Measurements from ENCODE around the gene BLID. TPM values are rescaled to one million over a fixed set of nuclear protein-coding genes. Genes with fewer than 3 reads are reported as not detected.

The BLID gene
- total RNA-seq, 1 experiment from 2014 or later: not detected

- ChIA-PET POLR2A (no interaction called here), CTCF (interaction anchor here (0.6 kb wide), 1 partner anchor 290 kb away, joined by 3 read pairs; no protein-coding TSS in a partner anchor)
- Histone ChIP-seq H3K9me3 (no peaks in the 10 kb centered on the region), H3K36me3 (ENCODE audit: control insufficient read depth, insufficient read depth, low read length) (no peaks in the 10 kb centered on the region), H3K27me3 (replicated peaks; ENCODE audit: control insufficient read depth, insufficient read depth, low read length) (peaks cover 1% of the 10 kb centered on the region; the same call in 1 of the 2 replicates), H3K4me1 (no peaks in the 10 kb centered on the region), H3K4me3 (ENCODE audit: low read depth, low read length) (no peak overlapping the region)
- DNase-seq: no peak
- Mint-ChIP-seq H3K9me3 (ENCODE audit: unreplicated experiment) (no peaks in the 10 kb centered on the region), H3K27me3 (ENCODE audit: insufficient read depth, unreplicated experiment) (peaks cover 33% of the 10 kb centered on the region), H3K4me1 (ENCODE audit: low read depth, unreplicated experiment) (no peaks in the 10 kb centered on the region), H3K27ac (ENCODE audit: unreplicated experiment) (no peak overlapping the region), H3K36me3 (ENCODE audit: insufficient read depth, unreplicated experiment) (no peaks in the 10 kb centered on the region), H3K4me3 (ENCODE audit: unreplicated experiment) (no peak overlapping the region)
- BruUV-seq (replicated peaks): no TSS peak
- TF ChIP-seq CTCF (IDR thresholded peaks at IDR 0.05; ENCODE audit: insufficient read depth in 1 of 2, low read depth in 1 of 2, low read length in 1 of 2, severe bottlenecking in 1 of 2, unreplicated experiment in 1 of 2): no peak
- intact Hi-C loops (cut with micrococcal nuclease; ENCODE audit: unreplicated experiment): no loop called here
Observed at GRCh38 chr11:122160841-122161590, 45.0 kb upstream of the BLID start.

- no TSS peak for BruUV-seq (replicated peaks)
- Histone ChIP-seq H3K9me3 (no peaks in the 10 kb centered on the region), H3K4me3 (ENCODE audit: low read depth, low read length) (no peak overlapping the region), H3K27me3 (replicated peaks; ENCODE audit: control insufficient read depth, insufficient read depth, low read length) (peaks cover 1% of the 10 kb centered on the region; the same call in 1 of the 2 replicates), H3K4me1 (no peaks in the 10 kb centered on the region), H3K36me3 (ENCODE audit: control insufficient read depth, insufficient read depth, low read length) (no peaks in the 10 kb centered on the region)
- no peaks in the 10 kb centered on the region for H3K36me3 Mint-ChIP-seq (ENCODE audit: insufficient read depth, unreplicated experiment)
- H3K4me1 Mint-ChIP-seq (ENCODE audit: low read depth, unreplicated experiment): no peaks in the 10 kb centered on the region
- no peak overlapping the region for H3K4me3 Mint-ChIP-seq (ENCODE audit: unreplicated experiment)
- intact Hi-C loops (cut with micrococcal nuclease; ENCODE audit: unreplicated experiment): no loop called here
- peaks cover 29% of the 10 kb centered on the region for H3K27me3 Mint-ChIP-seq (ENCODE audit: insufficient read depth, unreplicated experiment)
- DNase-seq: no peak
- no peaks in the 10 kb centered on the region for H3K9me3 Mint-ChIP-seq (ENCODE audit: unreplicated experiment)
- CTCF ChIA-PET: no interaction called here
- H3K27ac Mint-ChIP-seq (ENCODE audit: unreplicated experiment): no peak overlapping the region
- TF ChIP-seq CTCF (IDR thresholded peaks at IDR 0.05; ENCODE audit: insufficient read depth in 1 of 2, low read depth in 1 of 2, low read length in 1 of 2, severe bottlenecking in 1 of 2, unreplicated experiment in 1 of 2): no peak
- POLR2A ChIA-PET: no interaction called here
Observed at GRCh38 chr11:122159861-122160260, 43.8 kb upstream of the BLID start.

GRCh38 chr11:122159173-122159721, 43.2 kb upstream of the BLID start:
- Histone ChIP-seq H3K4me3 (ENCODE audit: low read depth, low read length) (no peak overlapping the region), H3K4me1 (no peaks in the 10 kb centered on the region)
- CTCF ChIA-PET: no interaction called here

More at GRCh38 chr11:122159173-122159721, 43.2 kb upstream of the BLID start:
- Mint-ChIP-seq H3K4me1 (ENCODE audit: low read depth, unreplicated experiment) (no peaks in the 10 kb centered on the region), H3K27ac (ENCODE audit: unreplicated experiment) (no peak overlapping the region), H3K9me3 (ENCODE audit: unreplicated experiment) (no peaks in the 10 kb centered on the region), H3K4me3 (ENCODE audit: unreplicated experiment) (no peak overlapping the region), H3K36me3 (ENCODE audit: insufficient read depth, unreplicated experiment) (no peaks in the 10 kb centered on the region), H3K27me3 (ENCODE audit: insufficient read depth, unreplicated experiment) (peaks cover 32% of the 10 kb centered on the region)
- H3K36me3 ChIP-seq (ENCODE audit: control insufficient read depth, insufficient read depth, low read length): no peaks in the 10 kb centered on the region
- no TSS peak for BruUV-seq (replicated peaks)
- intact Hi-C loops (cut with micrococcal nuclease; ENCODE audit: unreplicated experiment): no loop called here
- POLR2A ChIA-PET: no interaction called here
- TF ChIP-seq CTCF (IDR thresholded peaks at IDR 0.05; ENCODE audit: insufficient read depth in 1 of 2, low read depth in 1 of 2, low read length in 1 of 2, severe bottlenecking in 1 of 2, unreplicated experiment in 1 of 2): no peak
- H3K9me3 ChIP-seq: no peaks in the 10 kb centered on the region
- H3K27me3 ChIP-seq (replicated peaks; ENCODE audit: control insufficient read depth, insufficient read depth, low read length): peaks cover 1% of the 10 kb centered on the region; the same call in 1 of the 2 replicates
- DNase-seq: no peak
